Measurements from ENCODE around the gene FIBP.
"Not testable (repeated sequence)": the region's sequence is repeated elsewhere in the genome, so short reads cannot be mapped to it uniquely, and the experiment has no call there.

FIBP gene

GRCh38 chr11:65912845-65913244 is 24.6 kb upstream of the FIBP start:
- DNase-seq: peak; percentile 72

- peak; percentile 96 for DNase-seq
These were observed 23.7 kb upstream of the FIBP start for GRCh38 chr11:65911682-65912568.

GRCh38 chr11:65907878-65908277 is 19.6 kb upstream of the FIBP start:
- no peak for DNase-seq

GRCh38 chr11:65906602-65907001 is 18.3 kb upstream of the FIBP start:
- DNase-seq: peak; percentile 54

GRCh38 chr11:65903715-65904114 is 15.4 kb upstream of the FIBP start:
- DNase-seq: no peak

GRCh38 chr11:65903068-65903481 is 14.8 kb upstream of the FIBP start:
- peak; percentile 96 for DNase-seq

GRCh38 chr11:65900899-65901180 is 12.6 kb upstream of the FIBP start:
- no peak for DNase-seq

GRCh38 chr11:65900125-65900898 is 12.0 kb upstream of the FIBP start, which contains the start of gene FOSL1:
TSS of gene FOSL1 (minus strand) at chr11:65900388. CDS start at chr11:65900339, 49 bp downstream.
- peak; percentile 97 for DNase-seq

- DNase-seq: peak; percentile 86
These were observed 11.3 kb upstream of the FIBP start for GRCh38 chr11:65899356-65900124.

- DNase-seq: no peak
These were observed 10.5 kb upstream of the FIBP start for GRCh38 chr11:65898656-65899355.

- DNase-seq: no peak
These were observed 8.8 kb upstream of the FIBP start for GRCh38 chr11:65897020-65897471.

GRCh38 chr11:65896034-65896999 is 8.0 kb upstream of the FIBP start:
- no peak for DNase-seq

- no peak for DNase-seq
These were observed 7.3 kb upstream of the FIBP start for GRCh38 chr11:65895482-65895981.

GRCh38 chr11:65894034-65894591 is 5.8 kb upstream of the FIBP start:
- no peak for DNase-seq

GRCh38 chr11:65892661-65893317 is 4.5 kb upstream of the FIBP start:
- no peak for DNase-seq

GRCh38 chr11:65892137-65892540 is 3.9 kb upstream of the FIBP start:
- DNase-seq: not testable (repeated sequence)

GRCh38 chr11:65891219-65892136 is 3.2 kb upstream of the FIBP start:
- DNase-seq: peak; percentile 49

- DNase-seq: peak; percentile 97
These were observed 2.3 kb upstream of the FIBP start, which contains the start of gene CCDC85B for GRCh38 chr11:65890324-65891218. TSS of gene CCDC85B (plus strand) at chr11:65890673. CDS start at chr11:65890784, 111 bp downstream.
